22Rv1 (cell line): ENCODE results near the gene PLD6.

ENCODE experiments used
- CTCF ChIP-seq: fragments of 450-650 bp; IDR thresholded peaks from 2 replicates; pipeline ENCODE4 v1.5.1; 2017; ENCODE audit warnings: mild to moderate bottlenecking
- ZFX ChIP-seq: fragments of 450-650 bp; IDR thresholded peaks from 2 replicates; pipeline ENCODE4 v1.6.1; 2017; ENCODE audit warnings: antibody characterized with exemption, borderline replicate concordance

GRCh38 chr17:17200831-17201230, 5.3 kb downstream of the PLD6 start:
- TF ChIP-seq ZFX (no peak), CTCF (no peak)
